Astrocyte of the spinal cord (primary cell): ENCODE data around the gene TMEM106C.
A peak's percentile ranks its signal among the peaks of the same experiment; 100 is the strongest.

Experiments
- DNase-seq: peaks from one replicate; pipeline ENCODE4 v3.0.0; 2011; ENCODE audit warnings: low read depth, low spot score
- H3K4me3 ChIP-seq: 2 replicates; pipeline ENCODE4 v1.5.1; 2011; ENCODE audit warnings: low read depth, mild to moderate bottlenecking, low read length, moderate library complexity
- in situ Hi-C: cut with HindIII; loops from 2 replicates; pipeline ENCODE4 v1.10.0; 2017; ENCODE audit warnings: low sequenced_read_pairs
- TF ChIP-seq, protein P1 (sequence below): IDR thresholded peaks from 2 replicates; pipeline ENCODE4 v1.5.1; 2012; ENCODE audit warnings: low read depth, mild to moderate bottlenecking, low read length, inconsistent platforms

Gene TMEM106C

GRCh38 chr12:48000878-48001504 lies 37.6 kb downstream of the TMEM106C start:
- DNase-seq: peak; percentile 58
- in situ Hi-C loops: no loop called here
- peak overlapping the region; percentile 44 for H3K4me3 ChIP-seq

GRCh38 chr12:48001505-48002413 lies 38.4 kb downstream of the TMEM106C start:
- DNase-seq: peak; percentile 29
- TF ChIP-seq, protein P1, sequence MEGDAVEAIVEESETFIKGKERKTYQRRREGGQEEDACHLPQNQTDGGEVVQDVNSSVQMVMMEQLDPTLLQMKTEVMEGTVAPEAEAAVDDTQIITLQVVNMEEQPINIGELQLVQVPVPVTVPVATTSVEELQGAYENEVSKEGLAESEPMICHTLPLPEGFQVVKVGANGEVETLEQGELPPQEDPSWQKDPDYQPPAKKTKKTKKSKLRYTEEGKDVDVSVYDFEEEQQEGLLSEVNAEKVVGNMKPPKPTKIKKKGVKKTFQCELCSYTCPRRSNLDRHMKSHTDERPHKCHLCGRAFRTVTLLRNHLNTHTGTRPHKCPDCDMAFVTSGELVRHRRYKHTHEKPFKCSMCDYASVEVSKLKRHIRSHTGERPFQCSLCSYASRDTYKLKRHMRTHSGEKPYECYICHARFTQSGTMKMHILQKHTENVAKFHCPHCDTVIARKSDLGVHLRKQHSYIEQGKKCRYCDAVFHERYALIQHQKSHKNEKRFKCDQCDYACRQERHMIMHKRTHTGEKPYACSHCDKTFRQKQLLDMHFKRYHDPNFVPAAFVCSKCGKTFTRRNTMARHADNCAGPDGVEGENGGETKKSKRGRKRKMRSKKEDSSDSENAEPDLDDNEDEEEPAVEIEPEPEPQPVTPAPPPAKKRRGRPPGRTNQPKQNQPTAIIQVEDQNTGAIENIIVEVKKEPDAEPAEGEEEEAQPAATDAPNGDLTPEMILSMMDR: no peak
- H3K4me3 ChIP-seq: peak overlapping the region; percentile 44
- in situ Hi-C loops: no loop called here

More at GRCh38 chr12:48000878-48001504, 37.6 kb downstream of the TMEM106C start:
- TF ChIP-seq, protein P1: no peak

- in situ Hi-C loops: no loop called here
- TF ChIP-seq, protein P1: no peak
- peak overlapping the region; percentile 44 for H3K4me3 ChIP-seq
- DNase-seq: no peak
Observed at GRCh38 chr12:48002414-48002730, 39.0 kb downstream of the TMEM106C start.

GRCh38 chr12:48002773-48003218 lies 39.4 kb downstream of the TMEM106C start:
- peak; percentile 19 for DNase-seq
- no peak overlapping the region for H3K4me3 ChIP-seq
- in situ Hi-C loops: no loop called here
- TF ChIP-seq, protein P1: no peak

GRCh38 chr12:48003226-48004052 lies 40.0 kb downstream of the TMEM106C start:
- in situ Hi-C loops: no loop called here
- H3K4me3 ChIP-seq: no peak overlapping the region
- TF ChIP-seq, protein P1: no peak
- peak; percentile 3 for DNase-seq
